Panc1 (cell line): ENCODE data around the gene THSD7A. TPM values are rescaled to one million over a fixed set of nuclear protein-coding genes. Genes with fewer than 3 reads are reported as not detected.

Experiments
- ATAC-seq: fragments of 200-7000 bp; cut with Tn5 transposase; 2 replicates; pipeline ENCODE4 v1.9.1; 2020; ENCODE audit warnings: mild to moderate bottlenecking, moderate library complexity
- BruUV-seq: library from RNA; stranded (reverse); fragments of 400-500 nt; replicated peaks from 2 replicates; lab custom pipeline; 2021; lab: Mats Ljungman, UMichigan
- CTCF ChIA-PET: fragments of 300-600 bp; sonication (Branson Sonifier 250); formaldehyde crosslinking; loops from one replicate; lab custom pipeline; 2022; ENCODE audit warnings: antibody characterized with exemption; lab: Charles Lee
- POLR2A ChIA-PET: fragments of 300-600 bp; sonication (Branson Sonifier 250); formaldehyde crosslinking; loops from one replicate; lab custom pipeline; 2022; ENCODE audit warnings: antibody characterized with exemption; lab: Charles Lee
- DNase-seq: peaks from one replicate; pipeline ENCODE4 v3.0.0-alpha.2; 2010; ENCODE audit warnings: low read depth, low spot score
- H3K27ac ChIP-seq: 2 replicates; pipeline ENCODE4 v1.5.1; 2011; ENCODE audit warnings: mild to moderate bottlenecking, low read length, inconsistent platforms
- H3K27me3 ChIP-seq: fragments of 200-500 bp; sonication (Bioruptor generic); 2 replicates; pipeline ENCODE4 v1.6.0; 2014; ENCODE audit warnings: low read length, inconsistent platforms; ENCODE audit not compliant: control insufficient read depth, insufficient read depth
- H3K36me3 ChIP-seq: fragments of 200-500 bp; sonication (Bioruptor generic); 2 replicates; pipeline ENCODE4 v1.5.1; 2014; ENCODE audit warnings: inconsistent platforms, mild to moderate bottlenecking, low read length, moderate library complexity; ENCODE audit not compliant: control insufficient read depth, insufficient read depth
- H3K4me1 ChIP-seq: 2 replicates; pipeline ENCODE4 v1.5.1; 2011; ENCODE audit warnings: inconsistent platforms, mild to moderate bottlenecking, low read length, moderate library complexity; ENCODE audit not compliant: control insufficient read depth, insufficient read depth
- H3K4me3 ChIP-seq, 2 experiments: 2 replicates each; pipeline ENCODE4 v1.5.1; 2011 to 2012; ENCODE audit warnings: low read depth in 2 of 2, low read length in 2 of 2, mild to moderate bottlenecking in 2 of 2, inconsistent platforms in 1 of 2, moderate library complexity in 1 of 2
- H3K9me3 ChIP-seq: fragments of 200-500 bp; sonication (Bioruptor generic); 2 replicates; pipeline ENCODE4 v1.5.1; 2014; ENCODE audit warnings: low read depth, mild to moderate bottlenecking, inconsistent platforms, low read length, moderate library complexity; ENCODE audit not compliant: control insufficient read depth, insufficient read depth
- CTCF ChIP-seq: fragments of 450-650 bp; IDR thresholded peaks from 2 replicates; pipeline ENCODE4 v1.5.1; 2017; ENCODE audit warnings: mild to moderate bottlenecking
- POLR2AphosphoS5 ChIP-seq: IDR thresholded peaks from 2 replicates; pipeline ENCODE4 v1.6.1; 2012; ENCODE audit warnings: mild to moderate bottlenecking, low read depth, low read length, moderate library complexity
- REST ChIP-seq, 2 experiments: IDR thresholded peaks; 2 replicates each; pipeline ENCODE4 v1.6.1; 2011 to 2012; ENCODE audit warnings: low read depth in 2 of 2, control low read depth in 1 of 2, low read length in 1 of 2, mild to moderate bottlenecking in 1 of 2, moderate library complexity in 1 of 2; ENCODE audit not compliant: insufficient read depth in 1 of 2
- SIN3A ChIP-seq: IDR thresholded peaks from 2 replicates; pipeline ENCODE4 v1.6.1; 2012; ENCODE audit warnings: low read depth, mild to moderate bottlenecking, low read length, moderate library complexity, borderline replicate concordance; ENCODE audit not compliant: insufficient read depth
- TCF7L2 ChIP-seq: IDR thresholded peaks from 2 replicates; pipeline ENCODE4 v1.6.1; 2011; ENCODE audit warnings: mild to moderate bottlenecking, low read depth, low read length, inconsistent platforms
- in situ Hi-C: cut with HindIII; loops from 2 replicates; pipeline ENCODE4 v1.10.0; 2016; ENCODE audit warnings: low sequenced_read_pairs, low pct_unique_long_range_greater_than_20kb
- intact Hi-C: fragments of 100-400 bp; cut with micrococcal nuclease; formaldehyde crosslinking; loops from one replicate; pipeline ENCODE4 v1.10.0; 2022; ENCODE audit not compliant: unreplicated experiment
- total RNA-seq: library from RNA; stranded (reverse); gene quantifications from one replicate; pipeline ENCODE4 v1.2.1, GENCODE V29; 2021; ENCODE audit not compliant: unreplicated experiment

The THSD7A gene
- total RNA-seq, 1 experiment from 2014 or later = 38.6 TPM

- intact Hi-C loops (no loop called here), in situ Hi-C loops (no loop called here)
- TF ChIP-seq REST (IDR thresholded peaks at IDR 0.05; ENCODE audit: insufficient read depth in 1 of 2, low read depth in 2 of 2, low read length in 1 of 2) (no peak), TCF7L2 (no peak), POLR2AphosphoS5 (no peak), SIN3A (no peak), CTCF (no peak)
- no peaks in the 10 kb centered on the region for H3K36me3 ChIP-seq
- ATAC-seq (no peak), DNase-seq (no peak)
- ChIA-PET CTCF (no interaction called here), POLR2A (no interaction called here)
- H3K27ac ChIP-seq = no peak overlapping the region
- H3K9me3 ChIP-seq = no peaks in the 10 kb centered on the region
- peaks cover 10% of the 10 kb centered on the region for H3K27me3 ChIP-seq
- BruUV-seq = no TSS peak
- H3K4me3 ChIP-seq = no peak overlapping the region
- H3K4me1 ChIP-seq = no peaks in the 10 kb centered on the region
These were observed 502.4 kb downstream of the THSD7A start for GRCh38 chr7:11329626-11330025.

DNA sequence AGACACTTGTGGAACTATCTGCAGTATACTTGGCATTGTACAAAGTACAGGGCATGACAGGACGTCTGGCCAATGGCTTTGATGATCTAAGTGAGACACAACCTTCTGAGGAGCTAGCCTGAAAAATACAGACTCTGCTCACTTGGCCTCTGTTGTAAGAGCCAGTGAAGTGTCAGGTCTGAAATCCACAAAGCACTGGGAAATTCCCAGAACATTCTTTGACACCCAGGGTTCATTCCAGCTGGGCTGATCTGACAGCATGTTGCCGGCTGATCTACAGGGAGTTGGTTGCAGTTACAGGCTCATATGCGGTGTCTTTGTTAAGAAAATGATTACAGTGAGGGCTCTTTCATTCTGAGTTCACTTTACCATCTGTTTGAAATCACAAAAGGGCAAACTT is 503.7 kb downstream of the THSD7A start:
- ChIA-PET CTCF (no interaction called here), POLR2A (no interaction called here)
- no peak for ATAC-seq
- no peaks in the 10 kb centered on the region for H3K36me3 ChIP-seq
- intact Hi-C loops = no loop called here
- no peak overlapping the region for H3K27ac ChIP-seq
- BruUV-seq = no TSS peak
- no peak overlapping the region for H3K4me3 ChIP-seq
- no peaks in the 10 kb centered on the region for H3K9me3 ChIP-seq
- DNase-seq = no peak
- peaks cover 10% of the 10 kb centered on the region for H3K27me3 ChIP-seq
- TF ChIP-seq POLR2AphosphoS5 (no peak), SIN3A (no peak), TCF7L2 (no peak), REST (IDR thresholded peaks at IDR 0.05; ENCODE audit: insufficient read depth in 1 of 2, low read depth in 2 of 2, low read length in 1 of 2) (no peak), CTCF (no peak)
- H3K4me1 ChIP-seq = no peaks in the 10 kb centered on the region
- in situ Hi-C loops = no loop called here
